GM08714 (cell line): ENCODE results near the gene C1QTNF6.

ENCODE experiments used
- H3K4me3 ChIP-seq: fragments of 200-500 bp; sonication (Bioruptor generic); 2 replicates; pipeline ENCODE4 v1.5.1; 2014; ENCODE audit warnings: mild to moderate bottlenecking, low read length, inconsistent platforms
- ZNF274 ChIP-seq: IDR thresholded peaks from 2 replicates; pipeline ENCODE4 v1.6.1; 2012; ENCODE audit warnings: mild to moderate bottlenecking, low read depth, low read length

C1QTNF6 gene

GRCh38 chr22:37137903-37138665 lies 50.0 kb downstream of the C1QTNF6 start:
- TF ChIP-seq ZNF274: no peak
- H3K4me3 ChIP-seq: no peak overlapping the region

DNA sequence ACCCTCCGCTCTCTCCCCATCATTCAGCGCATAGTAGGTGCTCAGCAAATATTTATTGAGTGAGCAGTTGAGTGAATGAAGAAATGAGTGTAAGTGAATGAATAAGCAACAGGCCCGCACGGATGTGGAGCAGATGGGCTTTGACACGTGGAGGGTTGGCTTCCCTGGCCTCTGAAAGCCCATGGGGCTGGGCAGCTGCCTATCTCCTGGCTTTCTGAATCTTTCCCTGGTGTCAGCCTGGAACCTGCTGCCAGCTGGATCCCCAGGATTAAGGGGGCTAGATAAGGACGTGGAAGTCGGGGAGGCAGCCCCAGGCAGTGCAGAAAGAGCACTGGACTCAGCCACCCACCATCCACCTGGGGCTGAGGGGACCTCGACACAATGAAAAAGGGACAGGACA lies 50.9 kb downstream of the C1QTNF6 start:
- TF ChIP-seq ZNF274: no peak
- no peak overlapping the region for H3K4me3 ChIP-seq

DNA sequence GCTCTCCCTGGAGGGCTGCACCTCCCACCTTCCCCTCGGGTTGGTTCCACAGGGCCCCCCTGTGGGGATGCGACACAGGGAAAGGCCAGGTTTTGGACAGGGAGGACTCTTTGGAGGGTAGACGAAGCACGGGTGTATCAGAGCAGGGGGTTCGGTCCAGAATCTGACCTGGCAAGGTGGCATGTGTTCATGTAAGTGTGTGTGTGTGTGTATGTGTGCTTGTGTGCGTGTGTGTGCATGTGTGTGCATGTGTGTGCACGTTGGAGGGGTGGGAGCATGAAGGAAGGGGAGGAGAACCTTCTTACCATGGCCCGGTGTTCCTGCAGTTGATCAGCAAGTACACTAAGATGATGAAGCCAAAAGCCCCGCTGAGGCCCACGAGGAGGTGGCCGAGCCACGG lies 53.0 kb downstream of the C1QTNF6 start:
- no peak for TF ChIP-seq ZNF274
- H3K4me3 ChIP-seq: no peak overlapping the region

GRCh38 chr22:37133304-37134018 lies 54.6 kb downstream of the C1QTNF6 start:
- no peak for TF ChIP-seq ZNF274
- no peak overlapping the region for H3K4me3 ChIP-seq

DNA sequence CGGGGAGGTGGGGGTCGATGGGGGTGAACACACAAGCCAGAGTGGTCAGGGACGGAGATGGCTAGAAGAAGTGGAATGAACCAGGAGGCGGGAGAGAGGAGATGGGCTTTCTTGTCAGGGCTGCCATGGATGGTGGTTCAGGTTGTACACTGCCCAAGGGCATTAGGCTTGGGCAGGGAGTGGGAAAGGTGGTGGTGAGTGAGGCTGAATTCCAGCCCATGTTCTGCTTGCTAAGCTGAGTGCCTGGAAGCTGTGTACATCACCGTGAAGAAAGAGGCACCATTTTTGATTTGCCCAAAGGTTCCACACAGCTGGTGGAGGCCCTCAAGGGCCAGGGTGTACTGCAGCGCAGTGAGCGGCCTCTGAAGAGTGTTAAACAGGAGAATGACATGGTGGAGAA lies 55.3 kb downstream of the C1QTNF6 start:
- no peak for TF ChIP-seq ZNF274
- H3K4me3 ChIP-seq: no peak overlapping the region
